Subcutaneous adipose tissue (tissue), 4 donors: Measurements from ENCODE around the gene MAGEB4. TPM values are rescaled to one million over a fixed set of nuclear protein-coding genes. Genes with fewer than 3 reads are reported as not detected.

Source experiments
- total RNA-seq, 4 donors: library from RNA; depleted of rRNA; stranded (reverse); fragments of >200 nt; gene quantifications; one replicate each; pipeline ENCODE4 v1.1.0, GENCODE V29; 2016
- TF ChIP-seq, protein P1 (sequence below): fragments of 450-650 bp; IDR thresholded peaks from one replicate; pipeline ENCODE4 v1.5.1; 2016; ENCODE audit warnings: low read depth, mild to moderate bottlenecking, control low read depth, antibody characterized with exemption, moderate library complexity

The MAGEB4 gene
- total RNA-seq, 4 donors from 2014 or later = not detected

DNA sequence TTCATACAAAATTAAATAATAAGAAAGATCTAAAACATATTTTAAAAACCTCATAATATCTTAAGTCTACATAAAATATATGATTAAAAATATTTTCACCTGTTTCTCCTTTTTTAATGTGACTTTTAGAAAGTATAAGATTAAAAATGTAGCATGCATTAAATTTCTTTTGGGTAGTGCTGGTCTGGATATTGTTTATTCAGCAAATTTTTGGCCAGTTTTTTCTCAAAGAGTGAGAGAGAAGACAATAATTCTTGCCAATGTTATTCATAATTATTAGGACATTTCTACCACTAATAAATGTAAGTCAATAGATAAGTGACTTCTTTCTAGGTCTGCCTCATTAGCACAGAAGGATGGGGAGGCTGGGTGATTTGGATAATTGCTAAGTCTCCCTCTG is 19.2 kb downstream of the MAGEB4 start:
- TF ChIP-seq, protein P1, sequence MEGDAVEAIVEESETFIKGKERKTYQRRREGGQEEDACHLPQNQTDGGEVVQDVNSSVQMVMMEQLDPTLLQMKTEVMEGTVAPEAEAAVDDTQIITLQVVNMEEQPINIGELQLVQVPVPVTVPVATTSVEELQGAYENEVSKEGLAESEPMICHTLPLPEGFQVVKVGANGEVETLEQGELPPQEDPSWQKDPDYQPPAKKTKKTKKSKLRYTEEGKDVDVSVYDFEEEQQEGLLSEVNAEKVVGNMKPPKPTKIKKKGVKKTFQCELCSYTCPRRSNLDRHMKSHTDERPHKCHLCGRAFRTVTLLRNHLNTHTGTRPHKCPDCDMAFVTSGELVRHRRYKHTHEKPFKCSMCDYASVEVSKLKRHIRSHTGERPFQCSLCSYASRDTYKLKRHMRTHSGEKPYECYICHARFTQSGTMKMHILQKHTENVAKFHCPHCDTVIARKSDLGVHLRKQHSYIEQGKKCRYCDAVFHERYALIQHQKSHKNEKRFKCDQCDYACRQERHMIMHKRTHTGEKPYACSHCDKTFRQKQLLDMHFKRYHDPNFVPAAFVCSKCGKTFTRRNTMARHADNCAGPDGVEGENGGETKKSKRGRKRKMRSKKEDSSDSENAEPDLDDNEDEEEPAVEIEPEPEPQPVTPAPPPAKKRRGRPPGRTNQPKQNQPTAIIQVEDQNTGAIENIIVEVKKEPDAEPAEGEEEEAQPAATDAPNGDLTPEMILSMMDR = no peak

DNA sequence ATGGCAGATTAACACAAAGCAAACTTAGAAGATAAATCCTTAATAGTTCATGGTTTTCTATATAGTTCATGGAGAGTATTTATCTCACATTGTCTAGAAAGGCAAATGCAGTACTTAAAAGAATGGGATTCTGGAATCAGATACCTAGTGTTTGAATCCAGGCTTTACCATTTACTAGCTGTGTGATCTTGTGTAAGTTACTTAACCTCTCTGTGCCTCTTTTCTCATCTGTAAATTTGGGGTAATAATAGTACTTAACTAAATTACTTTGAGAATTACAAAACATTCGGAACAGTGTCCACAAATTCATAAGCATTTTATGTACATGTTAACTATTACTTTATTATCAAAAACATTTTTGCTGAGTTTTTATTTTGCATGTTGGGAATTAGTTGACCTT is 21.0 kb downstream of the MAGEB4 start:
- TF ChIP-seq, protein P1 = no peak

DNA sequence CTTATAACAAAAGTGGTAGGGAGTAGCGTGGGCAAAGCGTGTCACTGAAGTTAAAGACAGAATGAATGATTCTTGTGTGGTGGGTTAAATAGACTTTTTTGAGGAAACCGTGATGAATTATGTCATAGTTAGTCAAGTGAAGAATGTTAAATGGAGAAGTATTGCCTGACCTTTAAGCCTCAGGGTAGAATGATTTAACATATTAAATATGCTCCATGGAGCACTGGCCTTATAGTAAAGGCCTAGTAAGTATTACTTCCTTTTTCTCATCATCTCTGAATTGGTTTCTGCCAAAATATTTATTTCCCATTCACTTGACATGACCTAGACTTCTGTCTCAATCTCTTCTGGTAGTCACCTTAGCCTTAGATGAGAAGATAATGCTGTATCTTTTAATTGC is 28.8 kb downstream of the MAGEB4 start:
- TF ChIP-seq, protein P1 = no peak

DNA sequence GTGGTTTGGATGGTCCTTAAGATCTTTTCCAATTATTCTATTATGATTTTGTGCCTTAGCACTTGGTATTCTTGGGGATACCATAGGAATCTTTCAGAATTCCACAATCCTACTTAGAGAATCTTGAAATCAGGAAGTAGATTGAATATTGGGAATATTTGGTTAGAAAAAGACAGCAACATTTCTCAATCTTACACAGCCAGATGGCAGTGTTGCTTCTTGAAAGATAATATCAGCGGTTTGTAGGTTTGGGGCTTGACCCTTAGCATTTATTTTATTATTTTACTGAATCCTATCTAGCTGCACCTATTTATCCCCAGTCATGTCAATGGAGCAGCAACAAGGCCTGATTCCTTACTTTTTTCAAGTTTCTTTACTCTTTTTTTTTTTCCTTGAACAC is 33.7 kb downstream of the MAGEB4 start:
- TF ChIP-seq, protein P1 = no peak

DNA sequence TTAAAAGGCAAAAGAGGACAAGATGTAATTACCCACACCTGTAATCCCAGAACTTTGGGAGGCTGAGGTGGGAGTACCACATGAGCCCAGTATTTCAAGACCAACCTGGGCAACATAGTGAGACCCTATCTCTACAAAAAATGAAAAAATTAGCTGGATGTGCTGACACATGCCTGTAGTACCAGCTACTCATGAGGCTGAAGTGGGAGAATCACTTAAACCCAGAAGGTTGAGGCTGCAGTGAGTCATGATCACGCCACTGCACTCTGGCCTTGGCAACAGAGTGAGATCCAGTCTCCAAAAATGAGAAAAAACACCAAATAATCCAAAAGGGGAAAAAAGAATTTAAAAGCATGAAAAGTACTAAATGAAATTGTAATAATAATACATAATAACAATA is 36.6 kb downstream of the MAGEB4 start:
- TF ChIP-seq, protein P1 = no peak

DNA sequence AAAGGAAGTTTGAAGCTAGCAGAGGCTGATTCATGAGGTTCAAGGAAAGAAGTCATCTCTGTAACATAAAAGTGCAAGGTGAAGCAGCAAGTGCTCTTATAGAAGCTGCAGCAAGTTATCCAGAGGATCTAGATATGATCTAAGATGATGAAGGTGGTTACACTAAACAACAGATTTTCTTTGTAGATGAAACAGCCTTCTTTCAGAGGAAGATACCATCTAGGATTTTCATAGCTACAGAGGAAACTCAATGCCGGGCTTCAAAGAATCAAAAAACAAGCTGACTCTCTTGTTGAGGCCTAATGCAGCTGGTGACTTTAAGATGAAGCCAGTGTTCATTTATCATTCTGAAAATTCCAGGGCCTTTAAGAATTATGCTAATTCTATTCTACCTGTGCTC is 38.6 kb downstream of the MAGEB4 start:
- TF ChIP-seq, protein P1 = no peak

DNA sequence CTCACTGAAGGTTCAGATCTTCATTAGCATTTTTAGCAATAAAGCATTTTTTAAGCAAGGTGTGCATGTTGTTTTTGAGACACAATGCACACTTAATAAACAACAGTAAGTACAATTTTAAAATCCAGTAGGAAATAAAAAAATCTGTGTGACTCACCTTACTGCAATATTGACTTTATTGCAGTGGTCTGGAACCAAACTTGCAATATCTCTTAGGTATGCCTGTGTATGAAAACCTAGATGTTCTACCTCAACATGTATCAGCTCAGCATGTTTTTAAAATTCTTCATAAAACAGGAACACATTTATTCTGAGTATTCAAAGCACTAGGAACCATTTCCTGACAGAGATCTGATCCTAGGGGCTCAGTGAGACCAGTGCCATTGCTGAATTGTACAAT is 40.7 kb downstream of the MAGEB4 start:
- TF ChIP-seq, protein P1 = no peak
